Esophagus squamous epithelium (tissue), 4 donors: Measurements from ENCODE around the gene CHAD.

Experiments used
- CTCF ChIP-seq, 6 experiments: fragments of 450-650 bp in 4 of 6; fragments of 200-600 bp in 2 of 6; sonication (generic) in 2 of 6; IDR thresholded peaks; one replicate each; pipeline ENCODE4 v1.5.1; 2016 to 2019; ENCODE audit warnings: antibody characterized with exemption in 6 of 6, mild to moderate bottlenecking in 4 of 6, moderate library complexity in 4 of 6
- POLR2A ChIP-seq, 4 donors: fragments of 450-650 bp; IDR thresholded peaks; one replicate each; pipeline ENCODE4 v1.6.1; 2017; ENCODE audit warnings: antibody characterized with exemption in 4 of 4, mild to moderate bottlenecking in 4 of 4, moderate library complexity in 3 of 4

DNA sequence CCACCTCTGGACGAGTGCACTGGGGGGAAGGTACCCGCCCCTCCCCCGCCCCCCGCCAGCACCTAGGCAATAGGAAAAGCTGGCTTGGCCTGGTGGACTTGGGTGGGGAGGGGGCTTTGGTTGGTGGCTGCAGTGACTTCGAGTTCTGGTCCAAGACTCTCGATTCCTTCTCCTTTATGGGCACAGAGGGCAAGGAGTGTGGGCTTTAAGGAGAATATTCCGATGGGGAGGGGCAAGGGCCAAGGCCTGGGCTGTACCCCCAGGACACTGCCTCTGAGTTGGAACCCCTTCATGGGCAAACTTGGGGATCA, 42.3 kb downstream of the CHAD start:
- TF ChIP-seq CTCF (IDR thresholded peaks at IDR 0.05) (no peak), POLR2A (IDR thresholded peaks at IDR 0.05) (no peak)
